PC-3 (cell line): ENCODE measurements around the gene GPX4. TPM values are rescaled to one million over a fixed set of nuclear protein-coding genes. Genes with fewer than 3 reads are reported as not detected.

Source experiments
- ATAC-seq: fragments of 200-7000 bp; cut with Tn5 transposase; 2 replicates; pipeline ENCODE4 v1.9.1; 2020; ENCODE audit warnings: mild to moderate bottlenecking, moderate library complexity
- BruUV-seq: library from RNA; stranded (reverse); fragments of 400-500 nt; replicated peaks from 2 replicates; lab custom pipeline; 2021; lab: Mats Ljungman, UMichigan
- CTCF ChIA-PET: fragments of 300-600 bp; sonication (Branson Sonifier 250); formaldehyde crosslinking; loops from one replicate; lab custom pipeline; 2022; ENCODE audit warnings: antibody characterized with exemption; lab: Charles Lee
- POLR2A ChIA-PET: fragments of 300-600 bp; sonication (Branson Sonifier 250); formaldehyde crosslinking; loops from one replicate; lab custom pipeline; 2022; ENCODE audit warnings: antibody characterized with exemption; ENCODE audit not compliant: unreplicated experiment; lab: Charles Lee
- DNase-seq: peaks from one replicate; pipeline ENCODE4 v3.0.0-alpha.2; 2015
- H2AFZ ChIP-seq: fragments of 300-600 bp; sonication (generic); 2 replicates; pipeline ENCODE4 v1.6.0; 2016; ENCODE audit warnings: antibody characterized with exemption, low read length
- H3F3A ChIP-seq: fragments of 300-600 bp; sonication (generic); one replicate; pipeline ENCODE4 v1.6.0; 2017; ENCODE audit warnings: antibody characterized with exemption, low read length, control low read depth, mild to moderate bottlenecking; ENCODE audit not compliant: unreplicated experiment
- H3K27ac ChIP-seq: fragments of 300-600 bp; sonication (generic); 2 replicates; pipeline ENCODE4 v1.5.1; 2016; ENCODE audit warnings: mild to moderate bottlenecking, low read length
- H3K27me3 ChIP-seq: fragments of 300-600 bp; sonication (generic); 2 replicates; pipeline ENCODE4 v1.6.1; 2016; ENCODE audit warnings: low read length, mixed read lengths
- H3K36me3 ChIP-seq: fragments of 300-600 bp; sonication (generic); 2 replicates; pipeline ENCODE4 v1.6.1; 2016; ENCODE audit warnings: low read depth, mixed run types, low read length, mixed read lengths
- H3K4me1 ChIP-seq: fragments of 300-600 bp; sonication (generic); 2 replicates; pipeline ENCODE4 v1.5.1; 2016; ENCODE audit warnings: low read length; ENCODE audit not compliant: insufficient read depth
- H3K4me2 ChIP-seq: fragments of 300-600 bp; sonication (generic); 2 replicates; pipeline ENCODE4 v1.6.0; 2016; ENCODE audit warnings: low read length
- H3K4me3 ChIP-seq: fragments of 300-600 bp; sonication (generic); 2 replicates; pipeline ENCODE4 v1.5.1; 2016; ENCODE audit warnings: mild to moderate bottlenecking, low read length, mixed read lengths
- H3K79me2 ChIP-seq: fragments of 300-600 bp; sonication (generic); 2 replicates; pipeline ENCODE4 v1.6.1; 2017; ENCODE audit warnings: low read length, mixed read lengths
- H3K9ac ChIP-seq: fragments of 300-600 bp; sonication (generic); 2 replicates; pipeline ENCODE4 v1.6.0; 2016; ENCODE audit warnings: mild to moderate bottlenecking, low read length
- H3K9me2 ChIP-seq: fragments of 300-600 bp; sonication (generic); replicated peaks from 2 replicates; pipeline ENCODE4 v1.6.1; 2016; ENCODE audit warnings: mixed run types, low read length, mixed read lengths
- H3K9me3 ChIP-seq: fragments of 300-600 bp; sonication (generic); 2 replicates; pipeline ENCODE4 v1.6.1; 2016; ENCODE audit warnings: low read length, mixed read lengths
- H4K20me1 ChIP-seq: fragments of 300-600 bp; sonication (generic); 2 replicates; pipeline ENCODE4 v1.6.1; 2016; ENCODE audit warnings: low read length, mixed read lengths
- EZH2 ChIP-seq: fragments of 300-600 bp; sonication (generic); IDR thresholded peaks from one replicate; pipeline ENCODE4 v1.6.1; 2017; ENCODE audit warnings: antibody characterized with exemption, mild to moderate bottlenecking, low read length; ENCODE audit not compliant: unreplicated experiment
- EZH2phosphoT487 ChIP-seq: fragments of 300-600 bp; sonication (generic); IDR thresholded peaks from 2 replicates; pipeline ENCODE4 v1.6.1; 2018; ENCODE audit warnings: mild to moderate bottlenecking, antibody characterized with exemption, low read length, borderline replicate concordance
- intact Hi-C: fragments of 100-400 bp; cut with micrococcal nuclease; formaldehyde crosslinking; loops from 2 replicates; pipeline ENCODE4 v1.9.0; 2023
- total RNA-seq: library from RNA; depleted of rRNA; stranded (reverse); fragments of >200 nt; gene quantifications from 2 replicates; pipeline ENCODE4 v1.2.3, GENCODE V29; 2014
- TF ChIP-seq, protein P1 (sequence below): fragments of 300-600 bp; sonication (generic); conservative IDR thresholded peaks from 2 replicates; pipeline ENCODE4 v1.5.1; 2017; ENCODE audit warnings: antibody characterized with exemption, low read depth, mild to moderate bottlenecking, low read length

Gene GPX4
- total RNA-seq, 1 experiment from 2014 or later, result 644 TPM

DNA sequence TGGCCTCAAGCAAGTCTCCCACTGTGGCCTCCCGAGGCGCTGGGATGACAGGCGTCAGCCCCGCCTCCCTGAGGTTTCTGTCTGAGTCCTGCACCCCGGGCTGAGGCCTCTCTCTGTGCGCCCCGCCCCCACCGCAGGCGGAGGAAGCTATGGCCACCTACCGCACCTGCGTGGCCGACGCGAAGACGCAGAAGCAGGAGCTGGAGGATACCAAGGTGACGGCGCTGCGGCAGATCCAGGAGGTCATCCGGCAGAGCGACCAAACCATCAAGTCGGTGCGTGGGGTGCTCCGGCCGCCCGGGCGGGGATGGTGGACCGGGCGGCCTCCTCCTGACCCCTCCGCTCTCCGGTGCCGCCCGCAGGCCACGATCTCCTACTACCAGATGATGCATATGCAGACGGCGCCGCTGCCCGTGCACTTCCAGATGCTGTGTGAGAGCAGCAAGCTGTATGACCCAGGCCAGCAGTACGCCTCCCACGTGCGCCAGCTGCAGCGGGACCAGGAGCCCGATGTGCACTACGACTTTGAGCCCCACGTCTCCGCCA, 24.2 kb upstream of the GPX4 start:
- Histone ChIP-seq H3K27ac (no peak overlapping the region), H3K4me2 (no peak overlapping the region)
- BruUV-seq, result no TSS peak

DNA sequence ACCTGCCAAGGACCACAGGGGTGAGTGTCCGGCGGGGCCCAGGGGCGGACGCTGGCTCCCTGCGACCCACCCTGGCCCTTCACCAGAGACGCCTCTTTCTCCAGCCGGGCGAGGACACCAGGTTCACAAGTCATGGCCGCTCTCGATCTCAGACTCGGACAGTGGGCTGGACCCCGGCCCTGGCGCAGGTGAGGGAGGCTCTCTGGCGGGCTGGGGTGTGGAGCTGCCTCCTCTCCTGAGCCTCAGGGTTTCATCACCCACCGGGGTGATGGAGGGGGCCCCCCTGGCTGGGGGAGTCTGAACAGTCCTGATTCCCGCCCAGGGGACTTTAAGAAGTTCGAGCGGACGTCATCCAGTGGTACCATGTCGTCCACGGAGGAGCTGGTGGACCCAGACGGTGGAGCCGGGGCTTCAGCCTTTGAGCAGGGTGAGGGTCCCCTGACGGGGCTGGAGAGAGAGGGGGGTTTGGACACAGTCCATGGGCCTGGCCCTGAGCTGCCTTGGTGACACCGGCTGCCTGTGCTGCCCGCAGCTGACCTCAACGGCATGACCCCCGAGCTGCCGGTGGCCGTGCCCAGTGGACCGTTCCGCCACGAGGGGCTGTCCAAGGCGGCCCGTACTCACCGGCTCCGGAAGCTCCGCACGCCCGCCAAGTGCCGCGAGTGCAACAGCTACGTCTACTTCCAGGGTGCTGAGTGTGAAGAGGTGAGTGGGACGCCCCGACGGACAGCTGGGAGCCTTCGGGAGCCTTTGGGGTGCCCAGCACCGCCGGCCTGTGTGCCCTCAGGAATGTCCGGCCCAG, 23.2 kb upstream of the GPX4 start:
- no peaks in the 10 kb centered on the region for H3K9me2 ChIP-seq
- no peaks in the 10 kb centered on the region for H3K9me3 ChIP-seq
- ATAC-seq, result no peak
- H3F3A ChIP-seq, result no peaks in the 10 kb centered on the region
- intact Hi-C loops, result no loop called here
- DNase-seq, result no peak
- no peaks in the 10 kb centered on the region for H3K36me3 ChIP-seq
- ChIA-PET POLR2A (no interaction called here), CTCF (no interaction called here)
- no peaks in the 10 kb centered on the region for H3K27me3 ChIP-seq
- no peaks in the 10 kb centered on the region for H3K79me2 ChIP-seq
- H4K20me1 ChIP-seq, result no peaks in the 10 kb centered on the region
- H3K4me3 ChIP-seq, result no peak overlapping the region
- H3K27ac ChIP-seq, result no peak overlapping the region
- no peaks in the 10 kb centered on the region; the same call in 1 of the 2 replicates for H3K4me1 ChIP-seq
- no peak overlapping the region for H2AFZ ChIP-seq
- no peak overlapping the region for H3K9ac ChIP-seq
- no peak overlapping the region for H3K4me2 ChIP-seq
- no peak for TF ChIP-seq EZH2
- TF ChIP-seq EZH2phosphoT487, result no peak
- TF ChIP-seq, protein P1, sequence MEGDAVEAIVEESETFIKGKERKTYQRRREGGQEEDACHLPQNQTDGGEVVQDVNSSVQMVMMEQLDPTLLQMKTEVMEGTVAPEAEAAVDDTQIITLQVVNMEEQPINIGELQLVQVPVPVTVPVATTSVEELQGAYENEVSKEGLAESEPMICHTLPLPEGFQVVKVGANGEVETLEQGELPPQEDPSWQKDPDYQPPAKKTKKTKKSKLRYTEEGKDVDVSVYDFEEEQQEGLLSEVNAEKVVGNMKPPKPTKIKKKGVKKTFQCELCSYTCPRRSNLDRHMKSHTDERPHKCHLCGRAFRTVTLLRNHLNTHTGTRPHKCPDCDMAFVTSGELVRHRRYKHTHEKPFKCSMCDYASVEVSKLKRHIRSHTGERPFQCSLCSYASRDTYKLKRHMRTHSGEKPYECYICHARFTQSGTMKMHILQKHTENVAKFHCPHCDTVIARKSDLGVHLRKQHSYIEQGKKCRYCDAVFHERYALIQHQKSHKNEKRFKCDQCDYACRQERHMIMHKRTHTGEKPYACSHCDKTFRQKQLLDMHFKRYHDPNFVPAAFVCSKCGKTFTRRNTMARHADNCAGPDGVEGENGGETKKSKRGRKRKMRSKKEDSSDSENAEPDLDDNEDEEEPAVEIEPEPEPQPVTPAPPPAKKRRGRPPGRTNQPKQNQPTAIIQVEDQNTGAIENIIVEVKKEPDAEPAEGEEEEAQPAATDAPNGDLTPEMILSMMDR, result no peak
- no TSS peak for BruUV-seq

More for the DNA sequence above, 24.2 kb upstream of the GPX4 start:
- no peaks in the 10 kb centered on the region for H3K9me2 ChIP-seq
- no peaks in the 10 kb centered on the region; the same call in 1 of the 2 replicates for H3K4me1 ChIP-seq
- H3K4me3 ChIP-seq, result no peak overlapping the region
- ChIA-PET CTCF (no interaction called here), POLR2A (no interaction called here)
- TF ChIP-seq EZH2phosphoT487, result no peak
- no peak for TF ChIP-seq EZH2
- TF ChIP-seq, protein P1, result no peak
- no peak for DNase-seq
- H3K36me3 ChIP-seq, result no peaks in the 10 kb centered on the region
- ATAC-seq, result no peak
- no peaks in the 10 kb centered on the region for H4K20me1 ChIP-seq
- no peaks in the 10 kb centered on the region for H3K79me2 ChIP-seq
- H3K27me3 ChIP-seq, result no peaks in the 10 kb centered on the region
- H2AFZ ChIP-seq, result no peak overlapping the region
- H3K9me3 ChIP-seq, result no peaks in the 10 kb centered on the region
- no peaks in the 10 kb centered on the region for H3F3A ChIP-seq
- H3K9ac ChIP-seq, result no peak overlapping the region
- intact Hi-C loops, result no loop called here
